Cerebellar cortex (tissue), 1 donor: ENCODE data around the gene MAGEA9B.
"Not testable (repeated sequence)": the region's sequence is repeated elsewhere in the genome, so short reads cannot be mapped to it uniquely, and the experiment has no call there.

ENCODE experiments used
- DNase-seq: peaks from one replicate; pipeline ENCODE4 v3.0.0-alpha.2; 2015; ENCODE audit warnings: low spot score

Gene MAGEA9B

DNA sequence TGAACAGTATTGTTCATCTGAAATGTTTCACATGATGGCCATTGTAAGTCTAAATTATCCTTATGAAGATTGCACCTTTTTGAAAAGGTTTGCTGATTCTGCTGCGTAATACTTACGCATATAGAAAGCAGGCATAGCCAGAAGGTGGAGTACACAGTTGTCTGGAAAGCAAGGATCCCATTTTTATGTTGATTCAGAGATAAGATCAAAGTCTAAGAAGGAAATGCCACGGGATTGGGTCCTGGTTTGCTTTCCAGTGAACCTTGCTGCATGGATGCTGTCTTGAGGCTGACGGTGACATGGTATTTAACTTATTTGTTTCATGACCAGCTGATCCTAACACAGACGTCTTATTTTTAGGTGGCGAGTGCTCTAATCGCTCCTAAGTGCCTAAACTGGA, 15.5 kb downstream of the MAGEA9B start:
- no peak for DNase-seq

DNA sequence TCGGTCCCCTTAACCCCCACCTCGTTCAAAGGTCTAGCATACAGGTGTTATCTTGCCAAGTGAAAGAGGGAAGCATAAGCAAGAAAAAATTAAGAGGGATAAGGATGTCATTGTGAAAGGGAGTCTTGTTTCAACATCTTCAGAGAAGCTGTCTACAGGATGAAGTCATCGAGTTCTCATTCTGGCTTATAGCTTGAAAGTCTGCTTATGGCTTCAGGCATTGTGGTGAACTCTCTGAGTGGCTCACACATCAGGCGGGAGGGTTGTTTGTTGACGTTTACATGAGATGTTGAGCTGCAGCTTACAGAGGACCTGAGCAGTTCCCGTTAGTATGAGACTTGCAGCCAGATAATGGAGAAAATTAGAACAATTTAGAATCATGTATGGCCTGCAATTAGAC, 16.6 kb downstream of the MAGEA9B start:
- no peak for DNase-seq

DNA sequence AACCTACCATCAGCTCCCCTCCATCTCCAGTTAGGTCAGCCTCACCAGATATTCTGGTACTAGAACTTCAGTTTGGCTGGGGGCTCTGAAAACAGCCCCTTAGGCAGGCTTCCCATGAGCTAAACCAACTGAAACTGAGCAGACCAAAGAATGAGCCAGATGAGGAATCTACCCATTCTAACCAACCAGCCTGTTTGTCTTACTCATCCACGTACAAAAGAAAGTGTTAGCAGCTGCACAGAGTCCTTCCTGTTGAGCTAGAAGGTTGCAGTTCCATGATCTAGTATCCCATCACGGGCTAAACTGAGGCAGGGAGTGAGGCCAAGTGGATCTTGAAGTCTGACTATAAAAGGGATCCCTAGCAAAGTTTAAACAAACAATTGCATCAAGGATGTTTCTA, 17.5 kb downstream of the MAGEA9B start:
- DNase-seq: no peak

DNA sequence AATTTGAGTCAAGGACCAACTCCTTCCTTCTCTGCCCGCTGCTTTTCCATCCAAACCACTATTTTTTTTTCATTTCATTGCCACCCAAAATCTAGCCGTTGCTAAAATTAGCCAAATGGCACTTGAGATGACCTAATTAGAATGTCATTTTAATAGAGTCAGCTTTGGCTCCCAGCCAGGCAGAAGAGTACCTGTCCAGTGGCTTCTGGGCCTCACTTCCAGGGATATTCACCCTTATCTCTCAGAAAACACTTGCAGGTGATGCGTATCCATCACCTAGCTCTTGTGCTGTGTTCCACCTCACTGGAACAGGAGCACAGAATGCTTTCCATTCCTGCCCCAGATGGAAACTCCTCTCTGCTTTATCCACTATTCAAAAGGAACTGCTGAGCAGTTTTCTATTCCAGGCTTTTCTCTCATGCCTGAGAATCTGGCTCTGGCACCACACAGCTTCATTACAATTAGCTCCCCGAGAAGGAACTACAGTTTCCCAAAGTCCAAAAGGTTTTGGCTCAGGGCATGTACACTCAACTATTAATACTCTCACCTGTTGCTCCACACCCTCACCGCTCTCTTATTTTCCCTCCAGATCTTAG, 18.5 kb downstream of the MAGEA9B start:
- DNase-seq: peak; percentile 27

DNA sequence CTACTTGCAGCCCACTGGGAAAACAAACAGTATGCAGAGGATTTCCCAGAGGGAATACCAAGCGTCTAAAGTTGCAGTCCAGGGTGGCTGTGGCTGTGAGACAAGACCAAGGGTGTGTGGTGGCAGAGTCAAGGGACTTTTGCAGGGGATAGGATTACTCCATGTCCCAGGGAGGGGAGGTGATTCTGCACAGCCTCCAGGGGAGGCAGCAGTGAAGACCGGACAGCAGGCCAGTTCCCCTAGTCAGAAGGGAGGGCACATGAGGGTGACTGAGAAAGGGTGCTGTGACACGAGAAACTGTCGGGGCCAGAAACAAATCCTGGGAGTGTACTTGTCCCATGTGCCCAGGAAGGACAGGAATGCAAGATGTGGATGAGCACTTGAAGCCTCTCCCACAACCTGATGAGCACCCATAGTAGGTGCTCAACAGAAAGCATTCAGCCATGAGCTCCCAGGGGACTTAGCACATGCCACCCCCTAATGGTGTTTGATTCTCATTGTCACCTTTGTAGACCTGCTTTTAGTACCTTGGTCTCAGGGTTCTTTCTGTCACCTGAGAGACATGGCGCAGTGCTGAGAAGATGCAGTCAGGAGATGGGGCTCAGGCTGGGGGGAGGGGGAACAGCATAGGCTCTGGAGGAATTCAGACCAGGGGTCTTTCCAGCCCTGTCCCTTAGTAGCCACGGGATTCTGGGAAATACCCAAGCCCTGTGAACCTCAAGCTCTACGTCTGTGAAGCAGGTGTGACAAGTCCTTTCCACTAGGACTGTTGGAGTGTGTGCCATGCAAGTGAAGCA, 19.4 kb downstream of the MAGEA9B start:
- DNase-seq: no peak

DNA sequence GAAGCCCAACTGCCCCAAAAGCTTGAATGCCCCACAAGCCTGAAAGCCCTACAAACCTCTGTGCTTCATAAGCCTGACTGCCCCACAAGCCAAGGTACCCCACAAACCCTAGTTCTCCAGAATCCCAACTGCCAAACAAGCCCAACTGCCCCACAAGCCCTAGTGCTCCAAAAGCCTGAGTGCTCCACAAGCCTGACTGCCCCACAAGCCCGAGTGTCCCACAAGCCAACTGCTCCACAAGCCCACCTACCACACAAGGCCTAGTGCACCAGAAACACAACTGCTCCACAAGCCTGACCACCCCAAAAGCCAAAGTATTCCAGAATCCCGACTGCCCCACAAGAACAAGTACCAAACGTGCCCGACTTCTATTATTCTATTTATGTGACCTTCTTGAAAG, 23.9 kb downstream of the MAGEA9B start:
- no peak for DNase-seq

DNA sequence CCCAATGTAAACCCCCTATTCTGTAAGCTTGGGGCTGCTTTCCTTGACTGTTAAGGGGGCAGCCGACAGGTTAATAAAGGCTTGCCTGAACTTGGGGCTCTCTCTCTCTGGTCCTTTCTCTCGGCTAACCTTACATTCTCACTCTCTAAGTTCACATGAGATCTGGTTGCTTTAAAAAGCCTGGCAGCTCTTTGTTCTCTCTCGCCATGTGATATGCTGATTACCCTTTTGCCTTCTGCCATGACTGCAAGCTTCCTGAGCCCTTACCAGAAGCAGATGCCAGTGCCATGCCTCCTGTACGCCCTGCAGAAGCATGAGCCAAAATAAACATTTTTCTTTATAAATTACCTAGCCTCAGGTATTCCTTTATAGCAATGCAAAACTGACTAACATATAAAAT, 32.0 kb downstream of the MAGEA9B start:
- DNase-seq: not testable (repeated sequence)

DNA sequence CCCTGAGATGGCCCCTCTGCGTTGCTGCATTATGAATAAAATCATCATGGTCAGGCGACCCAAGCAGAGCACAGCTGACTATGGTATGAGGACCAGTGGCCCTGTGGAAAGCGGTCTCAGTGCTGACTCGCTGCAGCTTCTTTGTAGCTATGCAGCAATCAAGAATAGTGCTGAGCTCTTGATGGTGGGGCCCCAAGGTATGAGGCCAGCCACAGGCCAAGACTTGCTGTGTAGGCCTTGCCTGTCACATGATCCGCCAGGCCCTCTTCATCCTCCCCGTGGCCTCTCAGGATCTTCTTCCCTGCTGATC, 35.4 kb downstream of the MAGEA9B start:
- DNase-seq: not testable (repeated sequence)

DNA sequence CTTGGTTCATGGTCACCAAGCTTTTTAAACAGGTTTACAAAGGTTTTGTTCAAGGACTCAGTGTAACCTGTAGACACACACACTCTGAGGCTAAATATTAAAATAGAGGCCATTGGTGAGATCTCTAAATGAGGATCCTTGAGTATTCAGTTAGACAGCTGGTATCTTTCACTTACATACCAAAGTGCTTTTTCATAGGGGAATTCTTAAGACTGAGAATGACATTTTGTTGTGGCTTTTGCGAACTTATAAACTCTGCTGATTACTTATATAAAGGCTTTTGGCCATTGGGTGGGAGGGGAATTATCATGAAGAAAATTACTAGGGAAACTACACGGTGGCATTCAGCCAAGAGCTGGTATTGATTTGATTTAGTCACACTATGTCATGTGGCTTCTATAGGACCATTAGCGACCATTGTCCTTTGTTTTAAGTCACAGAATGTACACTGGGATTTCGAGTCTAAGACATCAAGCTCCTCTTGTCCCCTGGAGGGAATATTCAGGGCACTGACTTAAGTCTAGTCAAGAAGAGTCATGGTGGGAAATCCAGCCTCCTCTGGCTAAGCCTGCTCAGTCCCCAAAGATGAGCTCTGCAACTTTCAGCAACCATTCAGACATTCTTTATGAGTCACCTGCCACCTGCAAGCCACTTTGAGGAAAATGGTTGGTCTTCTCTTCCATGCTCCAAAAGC, 35.9 kb downstream of the MAGEA9B start:
- not testable (repeated sequence) for DNase-seq

DNA sequence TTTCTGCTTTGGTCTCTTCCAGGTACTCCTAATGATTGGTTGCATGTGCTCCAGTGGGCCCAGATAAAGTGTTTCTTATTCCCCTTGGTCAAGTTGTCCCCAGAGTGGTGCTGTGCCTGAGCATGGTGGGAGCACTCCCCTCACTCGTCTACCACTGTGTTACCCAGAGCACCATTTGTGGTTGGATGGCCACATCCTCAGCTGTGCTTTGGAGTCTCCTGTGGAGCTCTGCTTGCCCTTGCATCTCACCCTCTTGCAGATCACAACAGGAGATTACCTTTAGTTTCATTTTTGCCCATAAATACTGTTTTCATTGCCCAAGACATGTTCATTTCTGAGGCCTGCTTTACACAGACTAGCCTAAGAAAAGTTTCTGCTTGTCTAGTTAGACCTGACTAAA, 36.8 kb downstream of the MAGEA9B start:
- DNase-seq: not testable (repeated sequence)

DNA sequence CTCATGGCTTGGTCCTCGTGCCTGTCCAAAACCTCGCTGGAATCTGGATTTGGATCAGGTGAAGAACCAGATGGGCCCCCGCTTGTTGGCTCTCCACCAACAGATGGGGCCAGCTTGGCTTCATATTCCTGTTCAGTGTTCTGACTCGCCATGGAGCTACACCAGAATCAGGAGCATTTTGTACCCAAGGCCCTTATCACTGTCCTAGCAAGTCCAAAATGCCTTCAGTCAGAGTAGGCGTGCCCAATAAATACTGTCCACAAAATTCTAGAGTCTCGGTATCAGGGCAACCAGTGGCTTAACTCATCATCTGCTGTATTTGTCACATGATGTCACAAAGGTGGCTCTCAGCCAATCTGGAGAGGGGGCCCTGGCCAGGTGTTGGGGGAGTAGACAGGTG, 37.6 kb downstream of the MAGEA9B start, which contains the start of gene HSFX3:
HSFX3 (minus strand) TSS at position 224 of the 400 bp plus-strand sequence; CDS start at position 152, 72 bp downstream.
- DNase-seq: not testable (repeated sequence)

DNA sequence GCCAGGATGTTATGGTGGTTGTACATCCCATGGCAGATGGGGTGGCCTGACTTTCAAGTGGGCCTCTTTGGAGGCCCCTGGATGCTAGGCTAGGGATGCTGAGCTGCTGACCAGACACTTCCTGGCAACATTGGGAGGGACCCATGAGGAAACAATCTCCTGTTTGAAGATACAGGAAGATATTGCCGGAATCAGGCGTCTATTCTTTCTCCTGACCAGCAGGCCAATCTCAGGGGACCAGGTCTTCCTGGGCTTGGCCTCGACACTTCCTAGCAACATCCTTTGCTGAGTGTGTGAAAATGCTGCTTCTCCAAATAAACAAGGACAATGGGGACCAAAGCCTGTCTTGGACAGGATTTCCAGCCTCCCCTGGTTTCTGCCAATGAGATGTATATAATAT, 39.5 kb downstream of the MAGEA9B start:
- not testable (repeated sequence) for DNase-seq

DNA sequence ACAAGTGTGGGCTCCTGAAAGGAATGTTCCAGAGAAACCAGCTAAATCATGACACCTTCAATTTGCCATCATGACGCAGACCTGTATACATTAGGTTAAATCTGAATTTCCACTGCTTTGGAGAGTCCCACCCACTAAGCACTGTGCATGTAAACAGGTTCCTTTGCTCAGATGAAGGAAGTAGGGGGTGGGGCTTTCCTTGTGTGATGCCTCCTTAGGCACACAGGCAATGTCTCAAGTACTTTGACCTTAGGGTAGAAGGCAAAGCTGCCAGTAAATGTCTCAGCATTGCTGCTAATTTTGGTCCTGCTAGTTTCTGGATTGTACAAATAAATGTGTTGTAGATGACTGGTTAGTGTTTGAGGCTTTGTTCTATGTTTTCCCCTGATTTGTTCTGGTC, 40.3 kb downstream of the MAGEA9B start:
- DNase-seq: not testable (repeated sequence)

DNA sequence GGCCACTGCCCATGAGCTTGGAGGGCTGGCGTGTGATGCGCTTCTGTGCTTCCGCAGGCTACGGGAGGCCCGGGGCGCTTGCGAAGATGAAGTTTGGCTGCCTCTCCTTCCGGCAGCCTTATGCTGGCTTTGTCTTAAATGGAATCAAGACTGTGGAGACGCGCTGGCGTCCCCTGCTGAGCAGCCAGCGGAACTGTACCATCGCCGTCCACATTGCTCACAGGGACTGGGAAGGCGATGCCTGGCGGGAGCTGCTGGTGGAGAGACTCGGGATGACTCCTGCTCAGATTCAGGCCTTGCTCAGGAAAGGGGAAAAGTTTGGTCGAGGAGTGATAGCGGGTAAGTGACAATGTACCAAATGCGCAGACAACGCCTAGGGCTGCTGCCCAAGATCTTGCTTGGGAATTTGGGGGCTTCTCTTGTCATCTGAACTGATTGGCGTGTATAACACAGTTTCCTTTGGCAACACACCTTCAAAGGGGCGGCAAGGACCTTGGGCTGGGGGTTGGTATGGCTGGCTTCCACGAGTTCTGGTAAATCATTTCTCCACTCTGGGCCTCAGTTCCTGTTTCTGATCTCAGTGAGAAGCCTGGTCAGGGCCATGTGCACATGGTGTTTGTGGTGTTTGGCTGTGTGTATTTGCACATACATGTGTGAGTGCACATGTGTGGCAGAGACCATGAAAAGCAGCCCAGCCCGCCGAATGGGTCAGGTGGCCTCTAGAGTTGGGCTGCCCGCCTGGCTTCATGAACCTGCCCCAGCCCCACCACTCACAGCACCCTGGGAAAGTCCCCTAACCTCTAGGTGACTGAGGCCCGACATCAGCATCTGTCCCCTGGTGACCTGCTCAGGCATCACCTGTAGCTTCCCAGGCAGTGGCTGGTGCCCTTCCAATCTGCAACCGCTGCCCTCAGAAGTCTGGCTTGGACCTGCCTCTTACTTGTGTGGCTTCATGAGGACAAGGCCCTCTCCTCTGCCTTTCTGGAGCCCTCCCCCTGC, 41.4 kb downstream of the MAGEA9B start:
- not testable (repeated sequence) for DNase-seq

DNA sequence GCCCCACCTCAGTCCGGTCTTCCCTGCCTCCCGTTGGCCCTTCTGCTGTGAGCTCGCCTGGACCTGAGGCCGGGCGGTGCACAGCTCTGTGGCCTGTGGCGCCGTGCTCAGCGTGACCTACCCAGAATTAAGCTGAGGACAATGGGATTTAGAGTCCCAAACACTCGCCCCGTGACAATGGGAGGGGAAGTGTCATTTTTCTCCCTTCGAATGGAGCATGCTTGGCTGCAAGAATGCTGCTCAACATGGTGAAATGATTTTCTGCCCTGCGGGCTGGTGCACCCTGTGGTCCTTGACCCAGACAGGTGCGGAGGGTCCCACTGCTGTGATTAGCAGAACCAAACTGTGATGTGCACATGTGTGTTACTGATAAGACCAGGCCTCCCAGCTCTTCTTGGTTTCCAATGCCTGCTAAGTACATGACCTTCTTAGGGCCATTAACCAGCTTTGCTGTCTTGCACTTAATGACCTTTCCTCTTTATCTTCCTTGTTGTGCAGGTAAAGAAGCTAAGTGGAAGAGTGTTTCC, 45.7 kb downstream of the MAGEA9B start:
- DNase-seq: no peak

DNA sequence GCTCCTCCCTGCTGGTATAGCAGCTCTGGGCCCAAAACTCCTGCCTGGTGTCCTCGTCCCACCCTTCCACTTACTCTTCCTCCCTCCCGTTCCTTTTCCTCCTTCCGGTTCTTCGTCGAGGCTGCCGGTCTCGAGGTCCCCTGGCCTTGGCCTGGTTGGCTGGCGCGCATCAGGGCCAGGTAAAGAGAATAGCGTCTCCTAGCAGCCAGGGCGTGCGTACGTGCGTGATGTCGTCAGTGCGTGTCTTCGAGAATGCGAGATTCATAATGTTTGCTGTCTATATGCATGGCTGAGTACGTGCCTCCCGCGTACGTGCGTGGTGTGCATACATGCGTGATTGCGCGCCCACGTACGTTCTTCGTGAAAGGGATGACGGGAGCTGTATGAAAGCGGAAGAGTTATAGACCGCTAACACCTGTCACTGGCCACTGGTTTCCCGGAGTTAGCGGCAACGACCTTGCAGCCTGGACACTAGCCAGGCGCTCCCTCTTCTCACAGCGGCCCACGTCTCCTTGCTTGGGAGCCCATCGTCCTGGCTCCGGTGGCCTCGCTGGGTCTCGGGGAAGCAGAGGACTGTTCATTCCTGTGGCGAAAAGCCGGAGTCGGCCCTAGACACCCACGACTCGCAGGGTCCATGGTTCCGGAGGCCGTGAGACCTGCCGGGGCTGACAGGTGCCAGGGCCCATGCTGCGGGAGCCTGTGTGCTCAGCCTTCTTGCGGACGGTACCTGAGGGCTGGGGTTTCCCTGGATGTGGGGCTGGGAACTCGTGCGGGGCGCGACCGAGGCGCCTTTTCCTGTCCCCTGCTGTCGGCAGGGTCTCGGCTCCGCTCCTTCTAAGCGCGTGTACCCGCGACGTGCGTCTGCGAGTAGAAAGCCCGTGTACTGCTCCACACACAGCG, 46.4 kb downstream of the MAGEA9B start, which contains the start of gene EOLA1:
EOLA1 (plus strand) TSS at position 392 of the 900 bp plus-strand sequence. CDS start 4,619 bp downstream, outside the sequence.
- DNase-seq: peak; percentile 97

DNA sequence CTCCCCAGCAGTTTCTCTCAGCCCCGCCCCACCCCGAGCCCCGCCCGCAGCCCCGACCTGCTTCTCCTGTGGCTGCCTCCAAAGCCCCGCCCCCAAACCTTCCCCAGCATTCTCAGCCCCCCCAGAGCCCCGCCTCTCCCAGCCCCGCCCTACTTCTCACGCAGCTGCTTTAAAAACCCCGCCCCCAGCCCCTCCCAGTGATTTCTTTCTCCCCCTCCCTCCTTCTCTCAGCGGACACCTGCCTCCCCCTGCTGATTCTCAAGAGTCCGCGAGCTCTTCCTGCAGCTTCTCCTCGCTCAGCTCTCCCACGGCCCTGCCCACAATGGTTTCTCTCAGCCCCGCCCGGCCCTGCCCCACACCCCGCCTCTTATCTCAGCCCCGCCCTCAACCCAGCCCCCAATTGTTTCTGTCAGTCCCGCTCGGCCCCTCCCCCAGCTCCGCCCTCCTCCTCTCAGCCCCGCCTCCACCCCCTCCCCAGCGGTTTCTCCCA, 47.1 kb downstream of the MAGEA9B start:
- peak; percentile 89 for DNase-seq

DNA sequence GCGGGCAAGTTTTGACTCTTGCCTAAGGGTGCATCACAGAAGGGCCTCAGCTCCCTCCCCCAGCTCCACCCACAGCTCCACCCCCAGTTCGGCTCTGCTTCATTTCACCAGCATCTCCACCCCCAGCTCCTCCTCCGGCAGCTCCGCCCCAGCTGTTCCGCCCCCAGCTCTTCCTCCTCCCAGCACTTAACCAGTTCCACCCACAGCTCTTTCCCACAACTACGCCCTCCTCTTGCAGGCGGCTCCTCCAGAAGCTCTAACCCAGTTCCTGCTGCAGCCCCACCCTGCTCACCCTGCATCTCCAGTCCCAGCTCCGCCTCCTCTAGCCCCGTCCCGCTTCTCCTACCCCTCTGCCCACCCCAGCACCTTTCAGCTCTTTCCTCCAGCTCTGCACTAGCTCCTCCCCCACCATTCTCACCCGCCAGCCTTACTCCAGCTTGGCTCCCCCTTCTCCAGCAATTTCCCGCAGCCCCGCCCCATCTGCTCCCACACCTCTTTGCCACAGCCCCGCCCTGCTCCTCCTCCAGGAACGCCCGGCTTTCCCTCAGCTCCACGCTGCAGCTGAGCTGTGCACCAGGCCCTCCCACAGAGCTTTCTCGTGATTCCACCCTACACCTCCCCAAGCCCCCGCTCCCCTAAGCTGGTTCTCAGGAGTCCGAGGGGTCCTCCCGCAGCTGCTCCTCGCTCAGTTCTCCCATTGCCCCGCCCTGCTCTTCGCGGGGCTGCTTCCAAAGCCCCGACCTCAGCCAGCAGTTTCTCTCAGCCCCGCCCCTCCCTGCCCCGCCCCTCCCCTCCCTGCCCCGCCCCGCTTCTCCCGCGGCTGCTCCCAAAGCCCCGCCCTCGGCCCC, 47.8 kb downstream of the MAGEA9B start:
- peak; percentile 85 for DNase-seq

DNA sequence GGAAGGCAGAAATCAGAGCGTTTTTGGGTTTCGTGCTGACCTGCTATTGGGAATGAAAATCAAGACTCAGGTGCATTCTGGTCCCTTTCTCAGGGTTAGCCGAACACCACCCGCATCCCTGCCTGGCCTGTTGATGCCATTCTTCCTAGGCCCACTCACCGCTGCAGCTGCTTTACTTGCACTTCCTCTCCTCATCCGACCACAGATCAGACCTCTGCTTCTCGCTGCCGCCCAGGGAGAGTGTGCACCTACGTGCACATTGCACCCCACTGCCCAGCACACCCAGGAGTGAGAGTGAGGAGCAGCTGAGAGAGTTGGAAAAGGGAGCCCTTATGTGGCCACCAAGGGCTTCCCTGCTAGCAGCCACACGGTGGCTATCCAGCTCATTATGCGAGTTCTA, 49.8 kb downstream of the MAGEA9B start:
- DNase-seq: not testable (repeated sequence)
